Measurements from ENCODE around the gene PABPC1L.

DNA sequence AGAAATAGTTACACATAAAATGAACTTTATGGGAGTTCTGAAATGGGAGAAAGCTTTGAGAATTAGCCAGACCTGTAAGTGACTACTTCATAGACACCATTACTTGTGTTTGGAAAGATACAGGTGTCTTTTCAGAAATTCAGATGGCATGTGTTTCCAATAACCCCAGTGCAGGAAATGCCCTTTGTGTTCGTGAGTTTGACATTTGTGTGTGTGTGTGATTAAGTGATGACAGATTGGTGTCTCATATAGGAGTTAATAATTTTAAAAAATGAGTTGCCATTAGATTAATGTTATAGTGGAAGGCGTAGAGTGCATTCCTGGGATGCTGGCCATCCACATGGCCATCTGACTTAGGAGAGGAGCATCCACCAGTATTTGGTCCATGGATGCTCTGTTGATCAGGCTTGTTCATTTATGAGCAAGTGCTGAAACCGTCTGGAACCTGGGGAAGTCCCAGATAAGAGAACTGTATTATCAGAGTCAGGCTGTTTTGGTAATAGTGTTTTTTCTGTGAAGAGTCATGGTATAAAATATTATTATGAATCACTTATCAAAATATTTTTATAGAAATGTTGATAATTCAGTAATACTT is 59.5 kb downstream of the PABPC1L start:
- TF ChIP-seq, protein P1, sequence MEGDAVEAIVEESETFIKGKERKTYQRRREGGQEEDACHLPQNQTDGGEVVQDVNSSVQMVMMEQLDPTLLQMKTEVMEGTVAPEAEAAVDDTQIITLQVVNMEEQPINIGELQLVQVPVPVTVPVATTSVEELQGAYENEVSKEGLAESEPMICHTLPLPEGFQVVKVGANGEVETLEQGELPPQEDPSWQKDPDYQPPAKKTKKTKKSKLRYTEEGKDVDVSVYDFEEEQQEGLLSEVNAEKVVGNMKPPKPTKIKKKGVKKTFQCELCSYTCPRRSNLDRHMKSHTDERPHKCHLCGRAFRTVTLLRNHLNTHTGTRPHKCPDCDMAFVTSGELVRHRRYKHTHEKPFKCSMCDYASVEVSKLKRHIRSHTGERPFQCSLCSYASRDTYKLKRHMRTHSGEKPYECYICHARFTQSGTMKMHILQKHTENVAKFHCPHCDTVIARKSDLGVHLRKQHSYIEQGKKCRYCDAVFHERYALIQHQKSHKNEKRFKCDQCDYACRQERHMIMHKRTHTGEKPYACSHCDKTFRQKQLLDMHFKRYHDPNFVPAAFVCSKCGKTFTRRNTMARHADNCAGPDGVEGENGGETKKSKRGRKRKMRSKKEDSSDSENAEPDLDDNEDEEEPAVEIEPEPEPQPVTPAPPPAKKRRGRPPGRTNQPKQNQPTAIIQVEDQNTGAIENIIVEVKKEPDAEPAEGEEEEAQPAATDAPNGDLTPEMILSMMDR (conservative IDR thresholded peaks at IDR 0.05; ENCODE audit: low read depth, low read length): no peak
- TF ChIP-seq EZH2 (IDR thresholded peaks at IDR 0.05; ENCODE audit: borderline replicate concordance, low read depth, low read length, poor library complexity, severe bottlenecking): no peak

All from A673 (cell line).